HepG2 (cell line): ENCODE measurements around the gene DNM1L. TPM values are rescaled to one million over a fixed set of nuclear protein-coding genes. Genes with fewer than 3 reads are reported as not detected.
A peak's percentile ranks its signal among the peaks of the same experiment; 100 is the strongest.

Source experiments
- ATAC-seq: fragments of 200-7000 bp; cut with Tn5 transposase; 3 replicates; pipeline ENCODE4 v1.9.1; 2020; ENCODE audit warnings: mild to moderate bottlenecking, moderate library complexity
- Bru-seq: library from RNA; stranded (reverse); fragments of 400-500 nt; gene quantifications from one replicate; lab custom pipeline; 2021; lab: Mats Ljungman, UMichigan
- BruChase-seq, 2 experiments: library from RNA; stranded (reverse); fragments of 400-500 nt; gene quantifications; one replicate each; lab custom pipeline; 2021; lab: Mats Ljungman, UMichigan
- BruUV-seq: library from RNA; stranded (reverse); fragments of 400-500 nt; replicated peaks from 2 replicates; lab custom pipeline; 2021; lab: Mats Ljungman, UMichigan
- CTCF ChIA-PET: fragments of 300-600 bp; formaldehyde crosslinking; extraction: SDS; loops from one replicate; lab custom pipeline; 2021; ENCODE audit warnings: low total read pairs, inconsistent platforms, low intra/inter-chr PET ratio; lab: Yijun Ruan, JAX
- POLR2A ChIA-PET: fragments of 350-600 bp; sonication (Branson Sonifier 250); formaldehyde crosslinking; loops from one replicate; lab custom pipeline; 2020; ENCODE audit warnings: antibody characterized with exemption, inconsistent platforms; lab: Yijun Ruan, JAX
- DNase-seq: peaks from one replicate; pipeline ENCODE4 v3.0.0-alpha.2; 2015; ENCODE audit warnings: low spot score
- FAIRE-seq: peaks from 3 replicates; lab custom pipeline; 2011; peaks lifted over from hg19 to GRCh38; lab: Jason Lieb, UNC
- H2AFZ ChIP-seq: one replicate; pipeline ENCODE4 v1.6.1; 2011; ENCODE audit warnings: low read length, inconsistent platforms
- H3K27ac ChIP-seq: fragments of 300-600 bp; 3 replicates; pipeline ENCODE4 v1.8.0; 2011; ENCODE audit warnings: mixed run types, mild to moderate bottlenecking, mixed read lengths, low read length, inconsistent platforms; ENCODE audit not compliant: insufficient read depth; ENCODE audit errors: extremely low read length
- H3K27me3 ChIP-seq, 2 experiments: fragments of 200-600 bp in 1 of 2; 2 replicates in 1 of 2; 3 replicates in 1 of 2; pipeline versions ENCODE4 v1.6.0 to v1.8.0; 2011; ENCODE audit warnings: low read length in 2 of 2, mild to moderate bottlenecking in 2 of 2, moderate library complexity in 2 of 2, inconsistent platforms in 1 of 2; ENCODE audit not compliant: insufficient read depth in 2 of 2, control insufficient read depth in 1 of 2
- H3K36me3 ChIP-seq, 2 experiments: fragments of 200-600 bp in 1 of 2; replicated peaks in 1 of 2; 2 replicates in 1 of 2; 3 replicates in 1 of 2; pipeline versions ENCODE4 v1.5.1 to v1.8.0; 2011; ENCODE audit warnings: low read length in 2 of 2, inconsistent platforms in 1 of 2; ENCODE audit not compliant: insufficient read depth in 2 of 2, control insufficient read depth in 1 of 2
- H3K4me1 ChIP-seq: 2 replicates; pipeline ENCODE4 v1.5.1; 2012; ENCODE audit warnings: low read length, inconsistent platforms; ENCODE audit not compliant: insufficient read depth
- H3K4me2 ChIP-seq: 2 replicates; pipeline ENCODE4 v1.6.0; 2011; ENCODE audit warnings: low read depth, low read length, inconsistent platforms
- H3K4me3 ChIP-seq, 3 experiments: fragments of 200-600 bp in 1 of 3; sonication (generic), shearing (Covaris generic) in 1 of 3; replicated peaks in 1 of 3; 2 replicates each; pipeline ENCODE4 v1.5.1; 2011 to 2016; ENCODE audit warnings: low read length in 3 of 3, inconsistent platforms in 2 of 3, low read depth in 2 of 3, mild to moderate bottlenecking in 2 of 3, control low read depth in 1 of 3, mixed read lengths in 1 of 3; ENCODE audit not compliant: insufficient read depth in 1 of 3
- H3K79me2 ChIP-seq: one replicate; pipeline ENCODE4 v1.6.1; 2011; ENCODE audit warnings: low read length, inconsistent platforms; ENCODE audit not compliant: insufficient read depth
- H3K9ac ChIP-seq: 2 replicates; pipeline ENCODE4 v1.6.0; 2011; ENCODE audit warnings: mild to moderate bottlenecking, low read depth, low read length, inconsistent platforms; ENCODE audit not compliant: insufficient read depth
- H3K9me3 ChIP-seq: 2 replicates; pipeline ENCODE4 v1.5.1; 2012; ENCODE audit warnings: mild to moderate bottlenecking, low read length
- H4K20me1 ChIP-seq: 2 replicates; pipeline ENCODE4 v1.6.0; 2011; ENCODE audit warnings: inconsistent platforms, mild to moderate bottlenecking, low read length, moderate library complexity; ENCODE audit not compliant: insufficient read depth
- AHDC1 ChIP-seq: sonication (generic); formaldehyde crosslinking; IDR thresholded peaks from 2 replicates; pipeline ENCODE4 v1.5.1; 2020; ENCODE audit warnings: mild to moderate bottlenecking, missing genetic modification reagents, borderline replicate concordance
- ELF4 ChIP-seq: sonication (generic); formaldehyde crosslinking; IDR thresholded peaks from 2 replicates; pipeline ENCODE4 v1.5.0; 2020; ENCODE audit warnings: missing genetic modification reagents, mild to moderate bottlenecking, moderate library complexity, borderline replicate concordance
- GZF1 ChIP-seq: sonication (generic); formaldehyde crosslinking; IDR thresholded peaks from 2 replicates; pipeline ENCODE4 v1.5.1; 2020; ENCODE audit warnings: mild to moderate bottlenecking, missing genetic modification reagents
- PATZ1 ChIP-seq: sonication (generic); formaldehyde crosslinking; IDR thresholded peaks from 2 replicates; pipeline ENCODE4 v1.4.0; 2020; ENCODE audit warnings: missing genetic modification reagents
- SP5 ChIP-seq: IDR thresholded peaks from 2 replicates; pipeline ENCODE4 v1.6.1; 2016; ENCODE audit warnings: low read depth, borderline replicate concordance
- U2AF2 ChIP-seq: fragments of 200-400 bp; formaldehyde crosslinking; IDR thresholded peaks from 2 replicates; pipeline ENCODE4 v1.6.1; 2017; ENCODE audit warnings: low read depth, mild to moderate bottlenecking, low read length
- WGBS: methylation state at CpG from one replicate; pipeline ENCODE4 v1.1.6; 2017; ENCODE audit warnings: low lambda C conversion rate; 5-methylcytosine and 5-hydroxymethylcytosine counted together
- in situ Hi-C: cut with HindIII; loops from 2 replicates; pipeline ENCODE4 v1.10.0; 2017; ENCODE audit warnings: low pct_unique_long_range_greater_than_20kb; ENCODE audit not compliant: extremely low pct_ligation_motif_present
- intact Hi-C: fragments of 100-400 bp; cut with micrococcal nuclease; formaldehyde crosslinking; loops from one replicate; pipeline ENCODE4 v1.10.0; 2022; ENCODE audit not compliant: unreplicated experiment
- long read RNA-seq, 2 experiments: library from RNA in 1 of 2; library from polyadenylated mRNA in 1 of 2; stranded (forward) in 1 of 2; unstranded in 1 of 2; transcript quantifications; one replicate each; pipeline ENCODE4 v2.0.0, GENCODE V29; 2019 to 2022
- polyA minus RNA-seq, 3 experiments: library from RNA; depleted of rRNA, polyadenylated mRNA; stranded (reverse); fragments of >200 nt; gene quantifications; 2 replicates each; pipeline ENCODE4 v1.2.3, GENCODE V29; 2011; ENCODE audit warnings: low replicate concordance in 1 of 3
- polyA plus RNA-seq, 8 experiments: library from polyadenylated mRNA; depleted of rRNA in 3 of 8; stranded (reverse) in 7 of 8; unstranded in 1 of 8; fragments of >200 nt; fragmentation: Illumina TruSeq in 4 of 8; extraction: Trizol in 4 of 8; gene quantifications; 2 replicates each; pipeline versions ENCODE4 v1.2.1 to v1.2.3, GENCODE V29; 2011 to 2016; ENCODE audit warnings: low read depth in 4 of 8, missing spikeins in 1 of 8, mixed read lengths in 1 of 8; ENCODE audit not compliant: insufficient read depth in 1 of 8
- total RNA-seq, 5 experiments: library from RNA; depleted of rRNA; stranded (reverse); fragments of >200 nt; fragmentation: Illumina TruSeq; extraction: Trizol; gene quantifications; 2 replicates each; pipeline ENCODE4 v1.2.3, GENCODE V29; 2016; ENCODE audit warnings: low read depth in 1 of 5

DNM1L gene
- total RNA-seq (2016; rRNA removed; fragmentation: Illumina TruSeq; extraction: Trizol) (65.8 and 81.5 TPM in 2 replicates), polyA plus RNA-seq (2011; rRNA removed) (27.6 and 35.9 TPM in 2 replicates), polyA minus RNA-seq (2011; rRNA and poly(A)+ RNA removed; ENCODE audit: low replicate concordance) (27.7 and 48.7 TPM in 2 replicates), Bru-seq, nascent RNA (percentile 78 among the genes with signal in this experiment), BruChase-seq, experiment 1, labeled RNA remaining after a 6-hour chase (percentile 80 among the genes with signal in this experiment), BruChase-seq, experiment 2, labeled RNA remaining after a 2-hour chase (percentile 79 among the genes with signal in this experiment)
- total RNA-seq (2016; cell fraction: cytosol; rRNA removed; fragmentation: Illumina TruSeq; extraction: Trizol; ENCODE audit: low read depth), result 16.4 and 16.7 TPM in 2 replicates
- total RNA-seq (2016; cell fraction: insoluble cytoplasmic fraction; rRNA removed; fragmentation: Illumina TruSeq; extraction: Trizol), result 66.9 and 77.1 TPM in 2 replicates
- total RNA-seq (2016; cell fraction: membrane; rRNA removed; fragmentation: Illumina TruSeq; extraction: Trizol), result 33.0 and 34.1 TPM in 2 replicates
- total RNA-seq (2016; cell fraction: nucleus; rRNA removed; fragmentation: Illumina TruSeq; extraction: Trizol), result 93.6 and 102 TPM in 2 replicates
- polyA plus RNA-seq (2011; cell fraction: cytosol; rRNA removed), result 17.1 and 19.6 TPM in 2 replicates
- polyA plus RNA-seq (2011; cell fraction: nucleus; rRNA removed), result 45.6 and 50.3 TPM in 2 replicates
- 31.7 and 34.0 TPM in 2 replicates for polyA plus RNA-seq (2012)
- polyA plus RNA-seq (2016; cell fraction: cytosol; fragmentation: Illumina TruSeq; extraction: Trizol; ENCODE audit: low read depth), result 7.5 and 7.7 TPM in 2 replicates
- polyA plus RNA-seq (2016; cell fraction: insoluble cytoplasmic fraction; fragmentation: Illumina TruSeq; extraction: Trizol; ENCODE audit: low read depth), result 55.5 and 58.0 TPM in 2 replicates
- polyA plus RNA-seq (2016; cell fraction: membrane; fragmentation: Illumina TruSeq; extraction: Trizol; ENCODE audit: low read depth), result 14.1 and 16.7 TPM in 2 replicates
- polyA plus RNA-seq (2016; cell fraction: nucleus; fragmentation: Illumina TruSeq; extraction: Trizol; ENCODE audit: insufficient read depth, low read depth), result 101 and 106 TPM in 2 replicates
- 21.5 and 25.1 TPM in 2 replicates for polyA minus RNA-seq (2011; cell fraction: cytosol; rRNA and poly(A)+ RNA removed)
- 142 and 152 TPM in 2 replicates for polyA minus RNA-seq (2011; cell fraction: nucleus; rRNA and poly(A)+ RNA removed)
- long read RNA-seq, experiment 1, full-length matches to known transcripts, result 8 of 16 reads
- long read RNA-seq, experiment 1, partial matches to known transcripts, result 6 of 16 reads
- long read RNA-seq, experiment 1, other reads (novel, unspliced or antisense), result 2 of 16 reads
- long read RNA-seq, experiment 2, full-length matches to known transcripts, result 18 of 42 reads
- long read RNA-seq, experiment 2, partial matches to known transcripts, result 6 of 42 reads
- long read RNA-seq, experiment 2, other reads (novel, unspliced or antisense), result 18 of 42 reads

GRCh38 chr12:32679091-32679919, at the start of gene DNM1L:
Gene DNM1L (plus strand): TSS chr12:32679301. CDS start chr12:32679364, 63 bp downstream.
- no peaks in the 10 kb centered on the region for H4K20me1 ChIP-seq
- H3K9me3 ChIP-seq, result no peaks in the 10 kb centered on the region
- H3K36me3 ChIP-seq, result no peaks in the 10 kb centered on the region
- ATAC-seq (peak; percentile 96), DNase-seq (peak; percentile 93), FAIRE-seq (peak; percentile 74)
- intact Hi-C loops (loop anchor here (5.0 to 10.0 kb wide), 2 partner anchors 137 to 285 kb away; partner anchors contain the start of gene FGD4), in situ Hi-C loops (loop anchor here (10.0 kb wide), 1 partner anchor 315 kb away; no protein-coding TSS in a partner anchor)
- peaks cover 64% of the 10 kb centered on the region for H3K4me1 ChIP-seq
- 2% methylated on average over 28 of the region's 76 CpGs for WGBS
- ChIA-PET CTCF (no interaction called here), POLR2A (interaction anchor here (1.9 to 3.2 kb wide), 2 partner anchors 76 to 217 kb away, joined by 6 to 13 read pairs; partner anchors contain the start of genes PKP2 and YARS2)
- peak within 1 kb of the TSS; percentile 76 for H3K4me2 ChIP-seq
- H3K27ac ChIP-seq, result peak within 1 kb of the TSS; percentile 92
- H3K4me3 ChIP-seq, result peak within 1 kb of the TSS; percentile 84 to 85 (median 84)
- H3K79me2 ChIP-seq, result peaks cover 43% of the 10 kb centered on the region
- TSS peak; percentile 53 for BruUV-seq
- H3K9ac ChIP-seq, result peak within 1 kb of the TSS; percentile 92
- peak within 1 kb of the TSS; percentile 20 for H2AFZ ChIP-seq
- H3K27me3 ChIP-seq, result no peaks in the 10 kb centered on the region; a peak in 1 of 5 replicates
- TF ChIP-seq AHDC1 (CRISPR knock-in tag) (peak; percentile 61; the same call in 1 of the 2 replicates), GZF1 (CRISPR knock-in tag) (no peak), PATZ1 (peak; percentile 47), SP5 (CRISPR knock-in tag) (peak; percentile 76; the same call in 1 of the 2 replicates), ELF4 (CRISPR knock-in tag) (peak; percentile 87; the same call in 1 of the 2 replicates), U2AF2 (no peak)
